ENCODE results near the gene TM2D1.

Gene TM2D1

GRCh38 chr1:61749574-61749973, 24.6 kb upstream of the TM2D1 start:
- no peak for TF ChIP-seq ZFX (IDR thresholded peaks at IDR 0.05)
- TF ChIP-seq, protein P1, sequence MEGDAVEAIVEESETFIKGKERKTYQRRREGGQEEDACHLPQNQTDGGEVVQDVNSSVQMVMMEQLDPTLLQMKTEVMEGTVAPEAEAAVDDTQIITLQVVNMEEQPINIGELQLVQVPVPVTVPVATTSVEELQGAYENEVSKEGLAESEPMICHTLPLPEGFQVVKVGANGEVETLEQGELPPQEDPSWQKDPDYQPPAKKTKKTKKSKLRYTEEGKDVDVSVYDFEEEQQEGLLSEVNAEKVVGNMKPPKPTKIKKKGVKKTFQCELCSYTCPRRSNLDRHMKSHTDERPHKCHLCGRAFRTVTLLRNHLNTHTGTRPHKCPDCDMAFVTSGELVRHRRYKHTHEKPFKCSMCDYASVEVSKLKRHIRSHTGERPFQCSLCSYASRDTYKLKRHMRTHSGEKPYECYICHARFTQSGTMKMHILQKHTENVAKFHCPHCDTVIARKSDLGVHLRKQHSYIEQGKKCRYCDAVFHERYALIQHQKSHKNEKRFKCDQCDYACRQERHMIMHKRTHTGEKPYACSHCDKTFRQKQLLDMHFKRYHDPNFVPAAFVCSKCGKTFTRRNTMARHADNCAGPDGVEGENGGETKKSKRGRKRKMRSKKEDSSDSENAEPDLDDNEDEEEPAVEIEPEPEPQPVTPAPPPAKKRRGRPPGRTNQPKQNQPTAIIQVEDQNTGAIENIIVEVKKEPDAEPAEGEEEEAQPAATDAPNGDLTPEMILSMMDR (conservative IDR thresholded peaks at IDR 0.05) = no peak

GRCh38 chr1:61748566-61748965, 23.6 kb upstream of the TM2D1 start:
- no peak overlapping the region for H3K27ac ChIP-seq
- no peak for TF ChIP-seq ZFX (IDR thresholded peaks at IDR 0.05)

More at GRCh38 chr1:61749574-61749973, 24.6 kb upstream of the TM2D1 start:
- no peak overlapping the region for H3K27ac ChIP-seq

GRCh38 chr1:61746813-61747212, 21.9 kb upstream of the TM2D1 start:
- TF ChIP-seq, protein P1 (conservative IDR thresholded peaks at IDR 0.05) = no peak
- TF ChIP-seq ZFX (IDR thresholded peaks at IDR 0.05) = no peak
- H3K27ac ChIP-seq = no peak overlapping the region

DNA sequence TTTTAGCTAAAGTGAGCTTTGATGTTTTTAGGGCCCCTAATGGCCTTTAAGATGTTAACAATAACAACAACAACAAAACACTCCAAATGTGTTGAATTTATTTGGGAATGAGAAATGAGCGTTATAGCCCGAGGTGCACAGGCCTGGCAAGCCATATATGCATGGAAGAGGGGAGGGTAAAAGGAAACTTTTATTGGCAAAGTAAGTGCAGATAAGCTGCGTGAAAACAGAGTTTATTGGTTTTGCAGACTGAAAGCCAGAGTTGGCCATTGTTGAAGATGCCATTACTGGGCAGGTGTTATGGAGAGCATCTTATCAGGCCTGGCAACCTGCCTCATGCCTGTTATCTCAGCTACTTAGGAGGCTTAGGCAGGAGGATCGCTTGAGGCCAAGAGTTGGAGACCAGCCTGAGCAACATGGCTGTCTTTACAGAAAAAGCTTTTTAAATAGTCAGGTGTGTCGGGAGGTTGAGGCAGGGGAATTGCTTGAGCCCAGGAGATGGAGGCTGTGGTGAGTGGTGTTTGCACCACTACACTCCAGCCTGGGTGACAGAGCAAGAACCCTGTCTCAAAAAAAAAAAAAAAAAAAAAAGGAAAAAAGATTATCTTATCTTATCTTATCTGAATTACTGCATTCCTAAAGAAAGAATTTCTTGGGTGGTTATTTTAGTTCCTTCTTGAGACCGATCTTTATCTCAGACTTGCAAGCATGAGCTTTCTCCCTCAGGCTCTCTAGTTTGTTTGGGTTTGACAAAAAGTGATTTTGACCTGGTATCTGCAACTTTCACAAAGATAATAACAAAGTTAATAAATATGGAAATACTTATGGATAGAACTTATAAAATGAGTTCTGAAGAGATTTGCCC, 19.0 kb upstream of the TM2D1 start:
- no peak overlapping the region for H3K27ac ChIP-seq
- no peak for TF ChIP-seq ZFX (IDR thresholded peaks at IDR 0.05)
- TF ChIP-seq, protein P1 (conservative IDR thresholded peaks at IDR 0.05) = no peak

DNA sequence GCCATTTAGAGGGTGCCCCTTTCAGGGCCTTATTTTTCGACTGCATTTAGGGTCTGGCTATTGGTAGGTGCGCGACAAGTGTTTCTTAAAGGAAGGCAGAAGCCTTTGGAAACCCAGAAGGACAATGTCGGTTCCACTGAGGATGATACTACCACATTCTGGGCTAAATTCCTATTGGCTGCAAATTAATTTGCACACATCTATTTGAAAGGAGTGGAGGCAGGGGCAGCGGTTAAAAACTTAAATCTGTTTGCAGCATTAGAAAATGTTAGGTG, 18.4 kb upstream of the TM2D1 start:
- H3K27ac ChIP-seq = peak overlapping the region; percentile 86
- TF ChIP-seq ZFX (IDR thresholded peaks at IDR 0.05) = no peak
- TF ChIP-seq, protein P1 (conservative IDR thresholded peaks at IDR 0.05) = no peak

- H3K27ac ChIP-seq = peak overlapping the region; percentile 86
- TF ChIP-seq, protein P1 (conservative IDR thresholded peaks at IDR 0.05) = no peak
- TF ChIP-seq ZFX (IDR thresholded peaks at IDR 0.05) = peak; percentile 83
These were observed 17.9 kb upstream of the TM2D1 start for GRCh38 chr1:61742620-61743430.

DNA sequence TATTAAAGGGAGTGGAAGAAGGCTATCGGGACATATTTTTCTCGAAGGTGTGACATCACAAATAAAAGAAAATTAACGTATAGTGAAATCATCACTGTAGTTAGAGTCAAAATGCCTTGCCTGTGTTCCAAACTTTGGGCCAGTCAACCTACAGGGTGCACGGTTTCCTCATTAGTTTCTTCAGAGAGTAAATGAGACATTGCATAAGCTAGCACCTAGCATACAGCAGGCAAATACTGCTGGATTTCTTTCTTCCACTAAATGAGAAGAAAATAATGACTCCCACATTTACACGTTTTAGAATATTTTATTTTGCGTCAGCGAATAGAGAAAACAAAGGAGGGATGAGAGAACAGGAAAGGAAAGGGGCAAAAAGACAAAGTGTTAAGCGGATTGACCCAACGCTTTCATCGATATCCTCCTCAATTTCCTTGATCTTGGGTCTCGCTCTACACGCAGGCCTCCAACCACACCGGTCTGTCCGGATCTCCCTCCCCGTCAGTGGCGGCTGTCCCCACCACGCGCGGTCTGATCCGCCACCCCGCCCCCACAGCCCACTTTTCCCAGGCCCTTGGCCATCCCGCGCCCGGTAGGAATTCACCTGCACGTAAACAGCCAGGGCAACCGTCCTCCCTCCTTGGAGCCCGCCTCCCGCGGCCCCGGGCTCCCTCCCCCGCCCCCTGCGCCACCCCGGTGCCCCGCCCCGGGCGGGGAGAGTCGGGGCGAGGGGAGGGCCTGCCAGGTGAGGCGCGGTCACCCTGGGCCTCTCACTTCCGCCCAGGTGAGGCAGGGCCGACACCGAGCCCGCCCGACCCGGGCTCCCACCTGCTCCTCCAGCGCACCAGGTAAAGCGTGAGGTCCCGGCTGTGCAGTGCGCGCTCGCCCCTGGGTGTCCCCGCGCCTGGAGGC, 17.0 kb upstream of the TM2D1 start, which contains the start of gene PATJ:
Gene PATJ (plus strand): TSS at position 770 of the 909 bp plus-strand sequence. CDS start 20,413 bp downstream, outside the sequence.
- H3K27ac ChIP-seq = peak within 1 kb of the TSS; percentile 86

More for the DNA sequence above, 17.0 kb upstream of the TM2D1 start, which contains the start of gene PATJ:
- TF ChIP-seq ZFX (IDR thresholded peaks at IDR 0.05) = no peak
- TF ChIP-seq, protein P1 (conservative IDR thresholded peaks at IDR 0.05) = no peak
